Nephron (organoid): ENCODE measurements around the gene EFCAB8.

Source experiments
- H3K27ac Mint-ChIP-seq, 3 experiments: 2 replicates each; pipeline ENCODE4 v1.8.0; 2020; ENCODE audit warnings: mixed read lengths in 3 of 3, mild to moderate bottlenecking in 2 of 3, moderate library complexity in 1 of 3
- H3K27me3 Mint-ChIP-seq: 2 replicates; pipeline ENCODE4 v1.8.0; 2021; ENCODE audit warnings: low read depth, mild to moderate bottlenecking, moderate library complexity, mixed read lengths
- H3K36me3 Mint-ChIP-seq: 2 replicates; pipeline ENCODE4 v1.8.0; 2020; ENCODE audit warnings: low read depth, mixed read lengths
- H3K4me1 Mint-ChIP-seq: 2 replicates; pipeline ENCODE4 v1.8.0; 2020; ENCODE audit warnings: mixed read lengths
- H3K4me3 Mint-ChIP-seq, 3 experiments: 2 replicates each; pipeline ENCODE4 v1.8.0; 2020; ENCODE audit warnings: mild to moderate bottlenecking in 3 of 3, mixed read lengths in 3 of 3, moderate library complexity in 2 of 3
- H3K9me3 Mint-ChIP-seq: 2 replicates; pipeline ENCODE4 v1.8.0; 2020; ENCODE audit warnings: mixed read lengths
- CTCF ChIP-seq, 3 experiments: fragments of 200-600 bp; sonication (generic); IDR thresholded peaks; one replicate each; pipeline ENCODE4 v1.5.0; 2021; ENCODE audit warnings: antibody characterized with exemption in 3 of 3; ENCODE audit not compliant: unreplicated experiment in 3 of 3

Gene EFCAB8

DNA sequence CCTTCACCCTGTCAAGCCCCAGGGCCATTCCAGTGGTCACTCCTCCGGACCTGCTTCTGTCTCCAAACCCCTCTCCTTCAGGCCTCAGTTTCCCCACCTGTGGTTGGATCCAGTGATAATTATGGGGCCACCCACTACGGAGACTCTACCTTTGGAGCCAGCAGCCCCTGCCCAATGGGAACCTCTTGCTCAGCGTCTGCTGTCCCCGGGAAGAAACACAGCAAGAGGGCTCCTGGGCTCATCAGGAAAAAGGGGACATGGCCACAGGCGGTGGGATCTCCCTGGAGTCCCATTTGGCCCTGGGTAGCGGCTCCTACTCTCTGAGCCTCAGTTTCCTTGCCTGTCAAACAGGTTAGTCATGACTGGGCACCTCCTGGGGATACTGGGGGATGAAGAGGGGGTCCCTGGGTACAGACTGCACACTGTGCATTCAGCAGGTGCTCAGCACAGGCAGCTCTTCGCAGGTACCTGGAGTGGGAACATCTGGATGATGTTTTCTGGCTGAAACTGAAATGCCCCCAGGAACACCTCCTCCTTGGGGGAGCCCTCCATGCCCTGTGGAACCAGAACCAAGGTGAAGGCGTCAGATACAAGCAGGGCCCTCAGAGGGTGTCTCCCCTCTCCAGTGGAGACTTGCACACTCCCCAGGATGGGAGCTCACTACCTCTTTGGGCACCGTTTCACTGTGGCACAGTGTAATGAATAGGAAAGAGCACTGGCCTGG is 126.1 kb downstream of the EFCAB8 start:
- no peak for TF ChIP-seq CTCF (IDR thresholded peaks at IDR 0.05; ENCODE audit: unreplicated experiment in 3 of 3)
- Mint-ChIP-seq H3K27me3 (no peaks in the 10 kb centered on the region), H3K9me3 (no peaks in the 10 kb centered on the region), H3K4me1 (peaks cover 15% of the 10 kb centered on the region), H3K36me3 (no peaks in the 10 kb centered on the region), H3K27ac (no peak overlapping the region), H3K4me3 (no peak overlapping the region)

GRCh38 chr20:32985596-32985995 is 126.9 kb downstream of the EFCAB8 start:
- H3K4me3 Mint-ChIP-seq: no peak overlapping the region
- no peak overlapping the region for H3K27ac Mint-ChIP-seq
- H3K9me3 Mint-ChIP-seq: no peaks in the 10 kb centered on the region
- TF ChIP-seq CTCF (IDR thresholded peaks at IDR 0.05; ENCODE audit: unreplicated experiment in 3 of 3): no peak
- H3K36me3 Mint-ChIP-seq: no peaks in the 10 kb centered on the region
- H3K4me1 Mint-ChIP-seq: peaks cover 15% of the 10 kb centered on the region
- H3K27me3 Mint-ChIP-seq: no peaks in the 10 kb centered on the region

- Mint-ChIP-seq H3K27me3 (no peaks in the 10 kb centered on the region), H3K36me3 (no peaks in the 10 kb centered on the region), H3K4me1 (peaks cover 10% of the 10 kb centered on the region), H3K27ac (no peak overlapping the region), H3K4me3 (no peak overlapping the region), H3K9me3 (no peaks in the 10 kb centered on the region)
- no peak for TF ChIP-seq CTCF (IDR thresholded peaks at IDR 0.05; ENCODE audit: unreplicated experiment in 3 of 3)
Observed at GRCh38 chr20:32986331-32986966, 127.7 kb downstream of the EFCAB8 start.

- no peak for TF ChIP-seq CTCF (IDR thresholded peaks at IDR 0.05; ENCODE audit: unreplicated experiment in 3 of 3)
- Mint-ChIP-seq H3K9me3 (no peaks in the 10 kb centered on the region), H3K27ac (no peak overlapping the region), H3K4me3 (no peak overlapping the region), H3K4me1 (peaks cover 6% of the 10 kb centered on the region), H3K27me3 (no peaks in the 10 kb centered on the region), H3K36me3 (no peaks in the 10 kb centered on the region)
Observed at GRCh38 chr20:32987044-32987825, 128.5 kb downstream of the EFCAB8 start.

GRCh38 chr20:32988008-32988407 is 129.3 kb downstream of the EFCAB8 start:
- Mint-ChIP-seq H3K4me3 (no peak overlapping the region), H3K4me1 (peaks cover under 1% of the 10 kb centered on the region), H3K27ac (no peak overlapping the region), H3K27me3 (no peaks in the 10 kb centered on the region), H3K9me3 (no peaks in the 10 kb centered on the region), H3K36me3 (no peaks in the 10 kb centered on the region)
- no peak for TF ChIP-seq CTCF (IDR thresholded peaks at IDR 0.05; ENCODE audit: unreplicated experiment in 3 of 3)
